Fibroblast of lung (primary cell): Measurements from ENCODE around the gene EPB41.

Experiments
- CTCF ChIP-seq, 2 donors: IDR thresholded peaks in 1 of 2; conservative IDR thresholded peaks in 1 of 2; 1 replicate in 1 of 2; 2 replicates in 1 of 2; pipeline ENCODE4 v1.5.1; 2011 to 2012; ENCODE audit warnings: low read length in 2 of 2, control low read depth in 1 of 2, inconsistent platforms in 1 of 2, low read depth in 1 of 2, mild to moderate bottlenecking in 1 of 2
- EZH2 ChIP-seq: IDR thresholded peaks from 2 replicates; pipeline ENCODE4 v1.5.1; 2012; ENCODE audit warnings: low read length, control low read depth, mild to moderate bottlenecking; ENCODE audit errors: missing control alignments

- TF ChIP-seq CTCF (conservative IDR thresholded peaks at IDR 0.05 in 1 of 2, IDR thresholded peaks at IDR 0.05 in 1 of 2; ENCODE audit: low read depth in 1 of 2, low read length in 2 of 2) (no peak), EZH2 (no peak)
Observed at GRCh38 chr1:28878796-28879195, 35.6 kb upstream of the EPB41 start.
